A673 (cell line): ENCODE data around the gene OR14I1.

Source experiments
- EZH2 ChIP-seq: fragments of 200-600 bp; sonication (generic); IDR thresholded peaks from 2 replicates; pipeline ENCODE4 v1.6.1; 2017; ENCODE audit warnings: borderline replicate concordance, low read depth, mild to moderate bottlenecking, mixed read lengths, antibody characterized with exemption, low read length; ENCODE audit not compliant: poor library complexity, severe bottlenecking
- TF ChIP-seq, protein P1 (sequence below): fragments of 300-800, 200-600 bp; sonication (generic); conservative IDR thresholded peaks from 2 replicates; pipeline ENCODE4 v1.5.1; 2017; ENCODE audit warnings: low read depth, mild to moderate bottlenecking, antibody characterized with exemption, low read length, moderate library complexity, mixed read lengths

- no peak for TF ChIP-seq EZH2
- TF ChIP-seq, protein P1, sequence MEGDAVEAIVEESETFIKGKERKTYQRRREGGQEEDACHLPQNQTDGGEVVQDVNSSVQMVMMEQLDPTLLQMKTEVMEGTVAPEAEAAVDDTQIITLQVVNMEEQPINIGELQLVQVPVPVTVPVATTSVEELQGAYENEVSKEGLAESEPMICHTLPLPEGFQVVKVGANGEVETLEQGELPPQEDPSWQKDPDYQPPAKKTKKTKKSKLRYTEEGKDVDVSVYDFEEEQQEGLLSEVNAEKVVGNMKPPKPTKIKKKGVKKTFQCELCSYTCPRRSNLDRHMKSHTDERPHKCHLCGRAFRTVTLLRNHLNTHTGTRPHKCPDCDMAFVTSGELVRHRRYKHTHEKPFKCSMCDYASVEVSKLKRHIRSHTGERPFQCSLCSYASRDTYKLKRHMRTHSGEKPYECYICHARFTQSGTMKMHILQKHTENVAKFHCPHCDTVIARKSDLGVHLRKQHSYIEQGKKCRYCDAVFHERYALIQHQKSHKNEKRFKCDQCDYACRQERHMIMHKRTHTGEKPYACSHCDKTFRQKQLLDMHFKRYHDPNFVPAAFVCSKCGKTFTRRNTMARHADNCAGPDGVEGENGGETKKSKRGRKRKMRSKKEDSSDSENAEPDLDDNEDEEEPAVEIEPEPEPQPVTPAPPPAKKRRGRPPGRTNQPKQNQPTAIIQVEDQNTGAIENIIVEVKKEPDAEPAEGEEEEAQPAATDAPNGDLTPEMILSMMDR, result peak; percentile 48
These were observed 15.8 kb downstream of the OR14I1 start for GRCh38 chr1:248686815-248687214.
